Adrenal gland (tissue), 12 donors: ENCODE data around the gene NSUN6. TPM values are rescaled to one million over a fixed set of nuclear protein-coding genes. Genes with fewer than 3 reads are reported as not detected.

Experiments
- DNase-seq, 7 donors: peaks; one replicate each; pipeline ENCODE4 v3.0.0-alpha.2; 2019 to 2020
- H3K27ac ChIP-seq, 5 donors: fragments of 200-600 bp; sonication (generic) in 4 of 5; 1 replicate in 3 of 5; 2 replicates in 2 of 5; pipeline versions ENCODE4 v1.5.1 to v1.8.0; 2016 to 2020; ENCODE audit warnings: mild to moderate bottlenecking in 1 of 5
- H3K27me3 ChIP-seq: fragments of 200-600 bp; 2 replicates; pipeline ENCODE4 v1.8.0; 2021
- H3K36me3 ChIP-seq, 2 donors: fragments of 200-600 bp; replicated peaks in 1 of 2; 1 replicate in 1 of 2; 2 replicates in 1 of 2; pipeline versions ENCODE4 v1.5.1 to v1.8.0; 2018 to 2022
- H3K4me1 ChIP-seq, 2 donors: fragments of 200-600 bp; replicated peaks in 1 of 2; 1 replicate in 1 of 2; 2 replicates in 1 of 2; pipeline versions ENCODE4 v1.5.1 to v1.8.0; 2018 to 2021
- H3K4me3 ChIP-seq, 4 donors: fragments of 200-600 bp; sonication (generic) in 3 of 4; one replicate each; pipeline ENCODE4 v1.5.1; 2016 to 2018
- H3K9me3 ChIP-seq, 3 donors: fragments of 200-600 bp; sonication (generic) in 1 of 3; replicated peaks in 1 of 3; 1 replicate in 2 of 3; 2 replicates in 1 of 3; pipeline versions ENCODE4 v1.5.1 to v1.8.0; 2016 to 2021
- POLR2A ChIP-seq, 2 donors: fragments of 450-650 bp; IDR thresholded peaks; one replicate each; pipeline ENCODE4 v1.6.1; 2017; ENCODE audit warnings: antibody characterized with exemption in 2 of 2, mild to moderate bottlenecking in 2 of 2, moderate library complexity in 1 of 2
- WGBS, 4 donors: extraction: QIAGEN DNeasy Blood & Tissue Kit in 2 of 4; methylation state at CpG; one replicate each; pipeline versions ENCODE4 v1.1.5 to v1.1.7; 2013 to 2017; 5-methylcytosine and 5-hydroxymethylcytosine counted together
- intact Hi-C, 2 donors: fragments of 100-400 bp; cut with DNase I; formaldehyde crosslinking; loops; one replicate each; pipeline versions ENCODE4 v1.14.1 to v1.15.0; 2022 to 2023
- polyA plus RNA-seq, 3 donors: library from polyadenylated mRNA; stranded (reverse); fragments of 200-250 nt in 2 of 3; fragments of 350-450 nt in 1 of 3; fragmentation: Illumina TruSeq in 1 of 3; extraction: RNeasy Lipid Tissue Mini Kit (QIAGEN cat#74804) in 1 of 3; gene quantifications; one replicate each; pipeline ENCODE4 v1.2.3, GENCODE V29; 2013 to 2014
- total RNA-seq, 9 donors: library from RNA; depleted of rRNA in 4 of 9; stranded (reverse); fragments of >200 nt in 4 of 9; fragments of 120-200 nt in 1 of 9; fragmentation: NEBNext Ultra II Directional in 1 of 9; extraction: Animal tissue kit (Norgen Biotek cat#: 25700) in 1 of 9; gene quantifications; one replicate each; pipeline versions ENCODE4 v1.1.0 to v1.2.4, GENCODE V29; 2013 to 2023
- TF ChIP-seq, protein P1 (sequence below), 6 experiments: fragments of 450-650 bp in 4 of 6; fragments of 200-600 bp in 2 of 6; sonication (generic) in 1 of 6; IDR thresholded peaks; 1 replicate in 5 of 6; 2 replicates in 1 of 6; pipeline versions ENCODE4 v1.5.1 to v1.8.0; 2016 to 2021; ENCODE audit warnings: antibody characterized with exemption in 6 of 6, mild to moderate bottlenecking in 2 of 6, moderate library complexity in 1 of 6
- donor health status: healthy with polysubstance abuse.
- donor health status: Bipolar disorder and iron deficiency.
- donor health status: DM: yes; HTN: yes; CAD: no.
- donor health status: DM: no; HTN: no; CAD: no.
- donor health status: DM: no; HTN: no; CAD: no.
- donor health status: DM: yes; HTN: yes; CAD: no.

The NSUN6 gene
- total and polyA plus RNA-seq, 12 donors = 5.1 to 33.3 (median 17.4) TPM

DNA sequence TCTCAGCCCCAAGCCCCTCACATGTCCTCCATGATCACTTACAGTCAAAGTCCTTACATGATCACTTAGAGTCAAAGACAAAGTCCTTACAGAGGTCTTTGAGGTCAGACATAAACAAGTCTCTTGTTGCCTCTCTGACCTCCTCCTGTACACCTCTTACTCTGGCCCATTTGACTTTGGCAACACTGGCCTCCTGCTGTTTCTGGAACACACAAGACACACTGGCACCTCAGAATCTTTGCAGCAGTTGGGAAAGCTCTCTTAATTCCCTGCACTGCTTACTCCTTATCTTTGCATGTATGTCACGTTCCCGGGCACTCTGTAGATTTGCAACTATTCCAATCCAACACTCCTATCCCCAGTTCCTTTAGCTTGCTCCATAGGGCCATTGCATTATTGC is 102.3 kb downstream of the NSUN6 start:
- no peak overlapping the region for H3K4me3 ChIP-seq
- H3K27ac ChIP-seq = no peak overlapping the region
- intact Hi-C loops = no loop called here
- no peaks in the 10 kb centered on the region for H3K4me1 ChIP-seq
- DNase-seq = no peak
- TF ChIP-seq, protein P1, sequence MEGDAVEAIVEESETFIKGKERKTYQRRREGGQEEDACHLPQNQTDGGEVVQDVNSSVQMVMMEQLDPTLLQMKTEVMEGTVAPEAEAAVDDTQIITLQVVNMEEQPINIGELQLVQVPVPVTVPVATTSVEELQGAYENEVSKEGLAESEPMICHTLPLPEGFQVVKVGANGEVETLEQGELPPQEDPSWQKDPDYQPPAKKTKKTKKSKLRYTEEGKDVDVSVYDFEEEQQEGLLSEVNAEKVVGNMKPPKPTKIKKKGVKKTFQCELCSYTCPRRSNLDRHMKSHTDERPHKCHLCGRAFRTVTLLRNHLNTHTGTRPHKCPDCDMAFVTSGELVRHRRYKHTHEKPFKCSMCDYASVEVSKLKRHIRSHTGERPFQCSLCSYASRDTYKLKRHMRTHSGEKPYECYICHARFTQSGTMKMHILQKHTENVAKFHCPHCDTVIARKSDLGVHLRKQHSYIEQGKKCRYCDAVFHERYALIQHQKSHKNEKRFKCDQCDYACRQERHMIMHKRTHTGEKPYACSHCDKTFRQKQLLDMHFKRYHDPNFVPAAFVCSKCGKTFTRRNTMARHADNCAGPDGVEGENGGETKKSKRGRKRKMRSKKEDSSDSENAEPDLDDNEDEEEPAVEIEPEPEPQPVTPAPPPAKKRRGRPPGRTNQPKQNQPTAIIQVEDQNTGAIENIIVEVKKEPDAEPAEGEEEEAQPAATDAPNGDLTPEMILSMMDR (IDR thresholded peaks at IDR 0.05) = no peak
- no peak for TF ChIP-seq POLR2A (IDR thresholded peaks at IDR 0.05)
- H3K9me3 ChIP-seq = no peaks in the 10 kb centered on the region
- 95 to 100% (median 96%) methylated on average over 2 of the region's 2 CpGs for WGBS, 4 donors
- H3K27me3 ChIP-seq = no peaks in the 10 kb centered on the region
- H3K36me3 ChIP-seq = no peaks in the 10 kb centered on the region

GRCh38 chr10:18545621-18546305 is 105.6 kb downstream of the NSUN6 start:
- intact Hi-C loops = no loop called here
- Histone ChIP-seq H3K4me1 (no peaks in the 10 kb centered on the region), H3K27me3 (no peaks in the 10 kb centered on the region), H3K27ac (no peak overlapping the region), H3K9me3 (no peaks in the 10 kb centered on the region), H3K4me3 (no peak overlapping the region), H3K36me3 (no peaks in the 10 kb centered on the region)
- 90 to 92% (median 91%) methylated on average over 7 of the region's 7 CpGs for WGBS, 4 donors
- TF ChIP-seq, protein P1 (IDR thresholded peaks at IDR 0.05) = no peak
- no peak for TF ChIP-seq POLR2A (IDR thresholded peaks at IDR 0.05)
- DNase-seq = no peak

- Histone ChIP-seq H3K36me3 (no peaks in the 10 kb centered on the region), H3K4me3 (no peak overlapping the region), H3K27me3 (no peaks in the 10 kb centered on the region), H3K4me1 (no peaks in the 10 kb centered on the region), H3K9me3 (no peaks in the 10 kb centered on the region), H3K27ac (no peak overlapping the region)
- intact Hi-C loops = no loop called here
- TF ChIP-seq POLR2A (IDR thresholded peaks at IDR 0.05) = no peak
- TF ChIP-seq, protein P1 (IDR thresholded peaks at IDR 0.05) = no peak
- DNase-seq = no peak
Measured at GRCh38 chr10:18542832-18543231, 108.6 kb downstream of the NSUN6 start.

- H3K27ac ChIP-seq = no peak overlapping the region
- H3K4me3 ChIP-seq = no peak overlapping the region
- no peaks in the 10 kb centered on the region for H3K4me1 ChIP-seq
- TF ChIP-seq POLR2A (IDR thresholded peaks at IDR 0.05) = no peak
- TF ChIP-seq, protein P1 (IDR thresholded peaks at IDR 0.05) = no peak
- intact Hi-C loops = no loop called here
- no peaks in the 10 kb centered on the region for H3K9me3 ChIP-seq
- no peak for DNase-seq
- H3K27me3 ChIP-seq = no peaks in the 10 kb centered on the region
- no peaks in the 10 kb centered on the region for H3K36me3 ChIP-seq
Measured at GRCh38 chr10:18540195-18540594, 111.2 kb downstream of the NSUN6 start.
